Activated T-helper 2 cell treated with anti-CD3 and anti-CD28 coated beads, Interferon-gamma antibody, Interleukin-2, Interleukin-4, amounts not matched to agents 10 μg/mL and 5 μg/mL and 100 μg/mL, durations not matched to agents 14 hours and 24 hours and 36 hours (primary cell): Measurements from ENCODE around the gene UNC5C. TPM values are rescaled to one million over a fixed set of nuclear protein-coding genes. Genes with fewer than 3 reads are reported as not detected.

Experiments
- DNase-seq: peaks from one replicate; pipeline ENCODE4 v3.0.0; 2021; ENCODE audit warnings: low spot score
- H3K27ac Mint-ChIP-seq: one replicate; pipeline ENCODE4 v1.8.0; 2021; ENCODE audit warnings: mixed read lengths
- H3K27me3 Mint-ChIP-seq: one replicate; pipeline ENCODE4 v1.8.0; 2021; ENCODE audit warnings: low read depth, mixed read lengths
- H3K36me3 Mint-ChIP-seq: one replicate; pipeline ENCODE4 v1.8.0; 2021; ENCODE audit warnings: low read depth, mixed read lengths
- H3K4me1 Mint-ChIP-seq: one replicate; pipeline ENCODE4 v1.8.0; 2021; ENCODE audit warnings: low read depth, mixed read lengths
- H3K4me3 Mint-ChIP-seq: one replicate; pipeline ENCODE4 v1.8.0; 2021; ENCODE audit warnings: low read depth, mild to moderate bottlenecking, moderate library complexity, mixed read lengths
- H3K9me3 Mint-ChIP-seq: one replicate; pipeline ENCODE4 v1.8.0; 2021; ENCODE audit warnings: mixed read lengths
- intact Hi-C: fragments of 100-400 bp; cut with micrococcal nuclease; formaldehyde crosslinking; loops from one replicate; pipeline ENCODE4 v1.15.1; 2023
- total RNA-seq: library from RNA; stranded (reverse); gene quantifications from 2 replicates; pipeline ENCODE4 v1.2.3, GENCODE V29; 2022

UNC5C gene
- total RNA-seq, 1 donor from 2014 or later, result 0.11 TPM

DNA sequence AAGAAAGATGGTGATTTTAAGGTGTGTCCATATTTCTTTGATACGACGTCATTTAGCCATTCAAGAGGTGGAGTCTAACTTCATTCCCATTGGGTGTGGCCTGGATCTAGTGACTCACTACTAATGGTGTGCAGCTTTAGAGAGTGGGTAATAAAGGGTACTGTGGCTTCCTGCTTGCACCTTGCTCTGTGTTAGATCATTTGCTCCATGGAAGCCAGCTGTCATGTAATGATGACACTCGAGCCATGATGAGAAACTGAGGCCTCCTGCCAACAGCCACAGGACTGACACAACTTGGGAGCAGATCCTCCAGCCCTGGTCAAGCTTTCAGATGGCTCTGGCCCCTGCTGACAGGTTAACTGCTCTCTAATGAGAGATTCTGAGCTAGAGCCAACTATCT lies 82.0 kb downstream of the UNC5C start:
- intact Hi-C loops, result no loop called here
- Mint-ChIP-seq H3K4me1 (no peaks in the 10 kb centered on the region), H3K4me3 (no peak overlapping the region), H3K36me3 (no peaks in the 10 kb centered on the region), H3K9me3 (no peaks in the 10 kb centered on the region), H3K27me3 (peaks cover 6% of the 10 kb centered on the region), H3K27ac (no peak overlapping the region)
- DNase-seq, result no peak

DNA sequence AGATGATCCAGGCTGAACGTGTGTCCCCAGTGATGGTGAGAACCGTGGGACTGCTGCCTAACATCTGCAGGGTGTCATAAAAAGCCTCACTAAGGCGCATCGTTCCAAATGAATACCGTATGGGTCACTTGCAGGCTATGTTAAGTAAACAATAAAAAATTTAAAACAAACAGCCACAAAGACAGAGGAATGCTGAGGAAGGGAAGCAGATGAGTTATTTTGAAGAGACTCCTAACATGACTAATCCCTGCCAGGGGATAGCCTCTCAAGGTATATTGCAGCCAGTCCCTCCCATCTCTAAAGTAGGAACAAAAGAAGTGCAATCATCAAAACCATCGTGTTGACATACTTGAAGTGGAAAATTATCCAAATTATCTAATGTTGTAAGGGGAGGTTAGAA lies 83.8 kb downstream of the UNC5C start:
- no peaks in the 10 kb centered on the region for H3K36me3 Mint-ChIP-seq
- H3K4me1 Mint-ChIP-seq, result no peaks in the 10 kb centered on the region
- H3K4me3 Mint-ChIP-seq, result no peak overlapping the region
- H3K27me3 Mint-ChIP-seq, result peaks cover 8% of the 10 kb centered on the region
- H3K27ac Mint-ChIP-seq, result no peak overlapping the region
- intact Hi-C loops, result no loop called here
- H3K9me3 Mint-ChIP-seq, result no peaks in the 10 kb centered on the region
- DNase-seq, result no peak

DNA sequence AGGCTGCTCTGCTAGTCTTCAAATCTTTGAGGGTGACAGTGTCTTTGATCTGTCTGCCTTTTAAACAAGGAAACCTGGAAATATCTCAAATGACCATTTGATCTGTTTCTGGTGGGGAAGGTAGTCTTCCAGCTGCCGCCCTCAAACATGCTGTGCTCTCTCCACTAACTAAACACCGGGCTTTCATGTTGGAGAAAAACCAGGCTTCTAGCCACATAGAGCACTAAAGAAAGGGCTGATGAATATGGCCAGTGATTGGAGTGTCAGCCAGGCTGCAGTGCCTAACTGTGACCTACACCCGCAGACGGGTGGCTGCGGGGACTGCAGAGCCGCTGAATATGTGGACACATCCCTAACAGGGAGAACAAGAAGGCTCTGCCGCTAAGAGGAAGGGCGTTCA lies 85.9 kb downstream of the UNC5C start:
- Mint-ChIP-seq H3K4me1 (no peaks in the 10 kb centered on the region), H3K27me3 (peaks cover 12% of the 10 kb centered on the region)

DNA sequence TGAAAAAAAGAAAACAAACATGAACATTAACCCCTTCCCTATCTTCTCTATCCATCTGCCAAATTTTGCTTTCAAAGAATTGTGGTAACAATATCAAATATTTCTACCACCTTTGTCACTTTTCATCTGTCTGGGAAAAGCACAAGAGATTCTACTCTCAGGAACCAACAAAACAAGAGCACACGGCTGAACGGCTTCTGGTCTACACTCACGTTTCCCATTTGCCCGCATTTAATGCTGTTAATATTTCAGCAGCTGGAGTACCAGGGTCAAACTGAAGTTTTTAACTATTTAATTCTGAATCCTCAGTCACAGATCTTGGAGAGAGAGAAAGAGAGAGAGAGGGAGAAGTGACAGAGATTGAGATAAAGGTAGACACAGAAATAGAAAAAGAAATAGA lies 91.4 kb downstream of the UNC5C start:
- Mint-ChIP-seq H3K27ac (no peak overlapping the region), H3K27me3 (peaks cover 15% of the 10 kb centered on the region), H3K4me1 (no peaks in the 10 kb centered on the region), H3K36me3 (no peaks in the 10 kb centered on the region), H3K9me3 (no peaks in the 10 kb centered on the region), H3K4me3 (no peak overlapping the region)
- no peak for DNase-seq
- intact Hi-C loops, result no loop called here

More for the DNA sequence above, 85.9 kb downstream of the UNC5C start:
- intact Hi-C loops, result no loop called here
- Mint-ChIP-seq H3K27ac (no peak overlapping the region), H3K9me3 (no peaks in the 10 kb centered on the region), H3K36me3 (no peaks in the 10 kb centered on the region), H3K4me3 (no peak overlapping the region)
- no peak for DNase-seq

DNA sequence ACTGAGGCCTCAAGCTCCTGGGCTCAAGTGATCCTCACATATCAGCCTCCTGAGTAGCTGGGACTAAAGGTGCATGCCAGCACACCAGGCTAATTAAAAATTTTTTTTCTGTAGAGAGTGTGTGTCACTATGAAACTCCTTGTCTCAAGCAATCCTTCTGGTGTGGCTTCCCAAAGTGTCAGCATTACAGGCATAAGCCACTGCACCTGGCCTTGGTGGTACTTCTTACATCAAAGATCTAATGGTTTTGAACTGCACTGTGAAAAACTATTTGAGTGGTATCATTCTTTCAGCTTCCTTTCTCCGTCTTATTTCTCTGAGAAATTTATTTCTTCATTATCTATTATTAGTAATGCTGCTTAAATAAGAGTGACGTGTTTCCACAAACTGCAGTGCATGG lies 98.5 kb downstream of the UNC5C start:
- H3K27me3 Mint-ChIP-seq, result no peaks in the 10 kb centered on the region
- no peak overlapping the region for H3K27ac Mint-ChIP-seq
- H3K4me3 Mint-ChIP-seq, result no peak overlapping the region
- no peaks in the 10 kb centered on the region for H3K9me3 Mint-ChIP-seq
- H3K4me1 Mint-ChIP-seq, result no peaks in the 10 kb centered on the region
- intact Hi-C loops, result no loop called here
- no peak for DNase-seq
- H3K36me3 Mint-ChIP-seq, result no peaks in the 10 kb centered on the region

DNA sequence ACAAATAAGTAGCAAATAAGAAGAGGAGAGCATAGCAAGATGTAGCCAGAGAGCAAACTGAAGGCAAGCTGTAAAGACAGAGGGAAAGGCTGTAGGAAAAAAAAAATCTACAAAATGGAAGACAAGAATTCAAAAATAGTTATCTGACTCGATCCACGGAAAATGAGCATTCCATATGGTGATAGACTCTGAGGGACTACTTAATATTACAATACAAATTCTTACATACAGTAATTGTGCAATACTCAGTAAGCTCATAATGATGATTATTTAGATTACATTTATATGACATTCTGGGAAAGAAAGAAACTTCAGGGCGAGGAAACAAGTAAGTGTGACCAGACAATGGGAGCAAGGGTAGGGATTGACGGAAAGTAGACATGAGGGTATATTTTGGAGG lies 102.6 kb downstream of the UNC5C start:
- H3K27ac Mint-ChIP-seq, result no peak overlapping the region
- no peaks in the 10 kb centered on the region for H3K36me3 Mint-ChIP-seq
- H3K4me3 Mint-ChIP-seq, result no peak overlapping the region
- no peaks in the 10 kb centered on the region for H3K4me1 Mint-ChIP-seq
- H3K27me3 Mint-ChIP-seq, result no peaks in the 10 kb centered on the region
- intact Hi-C loops, result no loop called here
- no peaks in the 10 kb centered on the region for H3K9me3 Mint-ChIP-seq
- no peak for DNase-seq

DNA sequence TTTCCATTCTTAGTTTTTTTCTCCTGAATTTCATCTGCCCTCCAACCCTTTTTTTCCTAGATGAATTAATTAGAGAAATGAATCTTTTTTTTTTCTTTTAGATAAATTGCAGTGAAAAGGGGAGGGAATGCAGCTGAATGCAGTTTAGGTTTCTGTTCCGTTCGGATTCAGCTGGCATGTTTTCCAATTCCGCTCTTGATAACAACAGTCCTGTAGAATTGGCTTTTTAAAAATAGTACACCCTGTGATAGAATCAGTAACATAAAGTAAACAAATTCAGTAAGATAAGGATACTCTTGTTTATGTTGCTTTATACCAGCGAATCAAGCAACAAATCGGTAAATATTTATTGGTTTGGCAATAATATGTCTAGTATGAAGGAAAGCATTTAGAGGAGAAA lies 103.5 kb downstream of the UNC5C start:
- intact Hi-C loops, result no loop called here
- H3K36me3 Mint-ChIP-seq, result no peaks in the 10 kb centered on the region
- no peak for DNase-seq

DNA sequence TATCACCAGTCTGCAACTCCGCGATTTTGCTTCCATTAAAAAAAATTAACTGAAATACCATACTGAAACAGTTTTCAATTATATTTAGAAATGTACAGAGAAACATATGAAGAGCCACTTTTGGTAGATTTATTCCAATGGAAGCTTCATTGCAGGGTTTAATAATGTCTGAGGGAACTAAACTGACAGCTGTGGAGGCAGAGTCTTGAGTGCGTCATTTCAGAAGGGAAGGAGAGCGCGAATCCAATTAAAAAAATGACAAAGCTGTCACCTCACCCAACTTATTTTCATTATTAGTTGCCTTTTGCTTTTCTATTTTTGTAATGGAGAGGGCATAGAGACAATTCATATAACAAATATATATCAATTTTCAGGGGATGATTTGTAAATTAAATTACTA lies 104.0 kb downstream of the UNC5C start:
- Mint-ChIP-seq H3K27ac (no peak overlapping the region), H3K4me3 (no peak overlapping the region), H3K27me3 (no peaks in the 10 kb centered on the region), H3K36me3 (no peaks in the 10 kb centered on the region), H3K4me1 (no peaks in the 10 kb centered on the region), H3K9me3 (no peaks in the 10 kb centered on the region)
- no peak for DNase-seq
- intact Hi-C loops, result no loop called here

More for the DNA sequence above, 103.5 kb downstream of the UNC5C start:
- Mint-ChIP-seq H3K4me3 (no peak overlapping the region), H3K27me3 (no peaks in the 10 kb centered on the region), H3K9me3 (no peaks in the 10 kb centered on the region), H3K4me1 (no peaks in the 10 kb centered on the region), H3K27ac (no peak overlapping the region)

DNA sequence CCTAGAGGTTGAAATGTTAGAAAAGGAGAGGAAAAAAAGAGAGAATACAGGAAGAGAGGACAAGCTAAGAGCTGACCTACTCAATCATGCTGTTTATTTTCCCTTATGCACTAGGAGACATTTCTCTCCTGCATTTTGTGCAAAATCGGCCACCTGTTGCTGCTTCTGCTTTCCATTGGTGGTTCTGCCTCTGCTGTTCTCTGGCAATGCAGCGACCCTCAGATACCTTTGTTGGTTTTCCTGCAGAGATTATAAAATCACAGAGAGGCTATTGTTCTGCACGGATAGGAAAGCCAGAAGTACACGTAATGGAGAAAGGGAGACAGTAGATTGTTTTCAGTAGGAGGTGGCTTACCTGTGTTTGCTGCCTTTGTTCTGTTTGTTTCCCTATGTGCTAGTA lies 108.9 kb downstream of the UNC5C start:
- Mint-ChIP-seq H3K27ac (no peak overlapping the region), H3K9me3 (no peaks in the 10 kb centered on the region), H3K4me1 (no peaks in the 10 kb centered on the region), H3K27me3 (peaks cover 9% of the 10 kb centered on the region), H3K4me3 (no peak overlapping the region), H3K36me3 (no peaks in the 10 kb centered on the region)
- intact Hi-C loops, result no loop called here
- DNase-seq, result no peak

DNA sequence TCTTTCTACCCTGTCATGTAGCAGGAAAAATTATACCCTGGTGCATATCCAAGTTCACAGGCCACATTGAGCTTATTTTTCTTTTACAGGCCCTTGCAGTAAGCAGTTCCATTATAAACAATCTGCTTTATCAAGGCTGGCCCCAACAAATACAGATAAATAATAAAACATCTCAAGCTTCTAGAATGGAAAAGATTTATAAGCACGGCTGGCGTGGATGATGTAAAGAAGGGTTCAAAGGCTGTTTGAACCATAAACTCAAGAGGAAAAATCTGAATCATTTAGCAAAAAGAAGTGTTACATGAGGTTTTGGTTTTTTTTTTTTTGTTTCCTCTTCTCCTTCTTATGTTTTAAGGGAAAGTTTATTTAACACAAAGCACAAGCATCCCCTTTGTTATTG lies 109.7 kb downstream of the UNC5C start:
- no peak for DNase-seq
- Mint-ChIP-seq H3K36me3 (no peaks in the 10 kb centered on the region), H3K4me1 (no peaks in the 10 kb centered on the region), H3K27me3 (peaks cover 9% of the 10 kb centered on the region), H3K27ac (no peak overlapping the region), H3K9me3 (no peaks in the 10 kb centered on the region), H3K4me3 (no peak overlapping the region)
- intact Hi-C loops, result no loop called here

DNA sequence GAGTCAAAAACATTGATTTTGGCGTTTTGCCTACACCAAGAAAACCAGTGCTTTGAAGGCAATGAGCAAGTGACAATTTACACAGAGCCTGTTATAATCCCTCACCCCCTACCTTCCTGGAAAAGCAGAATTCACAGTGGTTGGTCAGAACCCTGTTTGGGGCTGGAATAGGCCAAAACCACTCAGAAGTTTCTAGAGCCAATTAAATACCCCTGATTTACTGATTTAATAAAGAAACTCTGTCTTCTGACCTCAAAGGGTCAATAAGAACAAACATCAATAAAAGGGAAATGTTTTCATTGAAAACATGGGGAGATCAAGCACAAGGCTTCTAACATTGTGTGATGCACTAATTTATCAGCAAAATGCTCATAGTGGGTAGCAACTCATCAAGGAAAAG lies 116.3 kb downstream of the UNC5C start:
- H3K27me3 Mint-ChIP-seq, result peaks cover 3% of the 10 kb centered on the region
- no peak overlapping the region for H3K4me3 Mint-ChIP-seq
- no peaks in the 10 kb centered on the region for H3K4me1 Mint-ChIP-seq
- no peaks in the 10 kb centered on the region for H3K9me3 Mint-ChIP-seq
- intact Hi-C loops, result no loop called here
- no peak for DNase-seq
- H3K27ac Mint-ChIP-seq, result no peak overlapping the region
- H3K36me3 Mint-ChIP-seq, result no peaks in the 10 kb centered on the region

DNA sequence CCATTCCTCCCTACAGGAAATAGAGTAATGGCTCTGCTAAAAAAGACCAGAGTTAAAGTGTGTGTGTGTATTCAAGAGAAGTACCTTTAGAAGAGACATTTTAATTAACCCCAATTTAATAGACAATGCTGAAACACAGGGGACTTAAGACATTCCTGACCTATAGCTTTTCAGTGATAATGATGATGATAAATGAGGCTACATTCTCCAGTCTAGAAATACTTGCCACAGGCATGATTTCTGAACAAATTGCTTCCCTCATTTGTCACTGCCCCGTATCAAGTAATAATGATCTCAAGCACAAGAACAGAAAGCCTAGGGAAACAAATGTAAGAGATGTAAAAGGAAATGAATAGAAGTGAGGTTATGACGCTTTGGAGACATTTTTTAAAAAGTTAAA lies 117.1 kb downstream of the UNC5C start:
- Mint-ChIP-seq H3K36me3 (no peaks in the 10 kb centered on the region), H3K9me3 (no peaks in the 10 kb centered on the region), H3K27me3 (peaks cover 3% of the 10 kb centered on the region), H3K4me1 (peaks cover 3% of the 10 kb centered on the region), H3K27ac (no peak overlapping the region), H3K4me3 (no peak overlapping the region)
- no peak for DNase-seq
- intact Hi-C loops, result no loop called here

DNA sequence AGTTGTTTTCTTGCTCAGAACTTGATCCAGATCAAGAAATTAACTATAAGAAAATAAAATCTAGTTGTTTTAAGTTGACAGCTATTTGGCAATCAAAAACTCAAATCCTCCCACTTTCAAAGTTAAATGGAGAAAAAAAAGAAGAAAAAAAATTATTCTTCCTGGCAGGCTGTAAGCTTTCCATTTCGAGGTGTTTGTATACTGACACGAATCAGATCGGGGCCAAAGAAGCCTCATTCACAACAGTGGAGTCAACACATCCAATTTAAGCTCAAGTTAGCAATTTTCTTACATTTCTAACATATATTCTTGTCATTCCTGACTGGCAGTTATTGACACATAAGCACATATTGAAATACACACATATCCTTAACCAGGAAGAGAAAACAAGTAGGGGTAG lies 119.4 kb downstream of the UNC5C start:
- no peak overlapping the region for H3K4me3 Mint-ChIP-seq
- H3K9me3 Mint-ChIP-seq, result no peaks in the 10 kb centered on the region
- DNase-seq, result no peak
- H3K27ac Mint-ChIP-seq, result no peak overlapping the region
- intact Hi-C loops, result no loop called here
- peaks cover 9% of the 10 kb centered on the region for H3K4me1 Mint-ChIP-seq
- no peaks in the 10 kb centered on the region for H3K36me3 Mint-ChIP-seq
- H3K27me3 Mint-ChIP-seq, result peaks cover 3% of the 10 kb centered on the region

DNA sequence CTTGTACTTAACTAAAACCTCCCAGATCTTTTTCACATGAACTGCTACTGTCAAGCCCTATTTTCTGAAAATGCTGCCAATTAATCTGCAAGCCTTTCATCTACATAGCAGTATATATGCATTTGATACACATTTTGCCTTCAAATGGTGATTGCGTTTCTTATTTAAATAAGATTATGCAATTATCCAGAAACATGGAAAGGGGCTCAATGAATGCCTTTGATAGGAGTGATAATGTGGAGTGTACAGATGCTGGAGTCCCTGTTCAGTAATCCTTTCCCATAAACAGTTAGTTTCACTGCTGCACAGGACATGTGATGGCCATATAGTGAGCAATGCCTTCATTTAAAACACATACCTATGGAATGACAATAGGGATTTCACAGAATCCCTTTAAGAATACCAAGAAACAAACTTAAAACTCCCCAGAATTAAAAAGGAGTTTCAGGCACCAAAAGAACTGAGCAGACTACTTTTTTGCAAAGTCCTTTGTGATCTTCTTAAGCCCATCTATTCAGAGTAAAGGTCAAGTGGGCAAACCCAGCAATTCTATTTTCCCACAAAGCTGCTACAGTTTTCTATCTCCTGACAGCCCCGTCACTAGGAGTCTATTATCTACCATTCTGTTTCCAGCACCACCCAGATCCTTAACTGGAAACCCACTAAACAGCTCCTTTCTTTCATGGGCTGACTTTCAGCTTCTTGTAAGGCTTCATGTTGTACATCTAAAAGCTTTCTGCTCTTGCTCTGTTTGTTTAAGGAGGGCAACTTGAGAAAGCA lies 120.3 kb downstream of the UNC5C start:
- intact Hi-C loops, result no loop called here
- no peaks in the 10 kb centered on the region for H3K36me3 Mint-ChIP-seq
- no peak overlapping the region for H3K4me3 Mint-ChIP-seq
- H3K4me1 Mint-ChIP-seq, result peaks cover 9% of the 10 kb centered on the region
- no peaks in the 10 kb centered on the region for H3K9me3 Mint-ChIP-seq
- DNase-seq, result no peak
- no peaks in the 10 kb centered on the region for H3K27me3 Mint-ChIP-seq
- no peak overlapping the region for H3K27ac Mint-ChIP-seq
